ENCODE results near the gene RAB28.
"Not testable (repeated sequence)": the region's sequence is repeated elsewhere in the genome, so short reads cannot be mapped to it uniquely, and the experiment has no call there.

RAB28 gene

GRCh38 chr4:13403833-13404232, 80.3 kb downstream of the RAB28 start:
- DNase-seq (ENCODE audit: extremely low spot score) = no peak
- POLR2A ChIA-PET = no interaction called here
- CTCF ChIA-PET = interaction anchor here (2.3 kb wide), 1 partner anchor 26 kb away, joined by 6 read pairs; no protein-coding TSS in a partner anchor
- TF ChIP-seq, protein P1, sequence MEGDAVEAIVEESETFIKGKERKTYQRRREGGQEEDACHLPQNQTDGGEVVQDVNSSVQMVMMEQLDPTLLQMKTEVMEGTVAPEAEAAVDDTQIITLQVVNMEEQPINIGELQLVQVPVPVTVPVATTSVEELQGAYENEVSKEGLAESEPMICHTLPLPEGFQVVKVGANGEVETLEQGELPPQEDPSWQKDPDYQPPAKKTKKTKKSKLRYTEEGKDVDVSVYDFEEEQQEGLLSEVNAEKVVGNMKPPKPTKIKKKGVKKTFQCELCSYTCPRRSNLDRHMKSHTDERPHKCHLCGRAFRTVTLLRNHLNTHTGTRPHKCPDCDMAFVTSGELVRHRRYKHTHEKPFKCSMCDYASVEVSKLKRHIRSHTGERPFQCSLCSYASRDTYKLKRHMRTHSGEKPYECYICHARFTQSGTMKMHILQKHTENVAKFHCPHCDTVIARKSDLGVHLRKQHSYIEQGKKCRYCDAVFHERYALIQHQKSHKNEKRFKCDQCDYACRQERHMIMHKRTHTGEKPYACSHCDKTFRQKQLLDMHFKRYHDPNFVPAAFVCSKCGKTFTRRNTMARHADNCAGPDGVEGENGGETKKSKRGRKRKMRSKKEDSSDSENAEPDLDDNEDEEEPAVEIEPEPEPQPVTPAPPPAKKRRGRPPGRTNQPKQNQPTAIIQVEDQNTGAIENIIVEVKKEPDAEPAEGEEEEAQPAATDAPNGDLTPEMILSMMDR (IDR thresholded peaks at IDR 0.05; ENCODE audit: control extremely low read depth, extremely low read depth, low read depth, missing control alignments) = no peak

GRCh38 chr4:13403326-13403725, 80.8 kb downstream of the RAB28 start:
- ChIA-PET POLR2A (no interaction called here), CTCF (interaction anchor here (0.7 to 2.3 kb wide), 3 partner anchors 10 to 39 kb away, joined by 3 to 6 read pairs (median 3); no protein-coding TSS in a partner anchor)
- no peak for DNase-seq (ENCODE audit: extremely low spot score)
- TF ChIP-seq, protein P1 (IDR thresholded peaks at IDR 0.05; ENCODE audit: control extremely low read depth, extremely low read depth, low read depth, missing control alignments) = no peak

GRCh38 chr4:13399257-13399656, 84.9 kb downstream of the RAB28 start:
- TF ChIP-seq, protein P1 (IDR thresholded peaks at IDR 0.05; ENCODE audit: control extremely low read depth, extremely low read depth, low read depth, missing control alignments) = no peak
- CTCF ChIA-PET = interaction anchor here (1.3 kb wide), 1 partner anchor 13 kb away, joined by 3 read pairs; no protein-coding TSS in a partner anchor
- POLR2A ChIA-PET = no interaction called here
- DNase-seq (ENCODE audit: extremely low spot score) = no peak

DNA sequence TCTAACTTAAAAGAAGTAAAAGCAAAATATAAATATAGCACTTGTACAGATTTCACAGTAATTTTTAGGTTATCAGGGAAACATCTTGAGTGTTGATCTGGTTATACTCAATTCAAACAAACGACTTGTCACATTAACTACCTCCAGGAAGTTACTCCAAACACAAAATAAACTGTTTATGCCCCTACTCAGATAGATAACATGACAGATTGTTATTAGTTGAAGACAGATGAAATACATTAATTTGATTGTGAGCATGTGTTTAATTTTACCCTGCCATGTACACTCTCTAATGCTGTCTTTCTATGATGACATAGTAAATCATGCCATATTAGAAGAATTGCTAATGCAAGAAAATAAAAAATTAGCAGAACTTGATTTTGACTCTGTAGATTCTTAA, 88.0 kb downstream of the RAB28 start:
- ChIA-PET POLR2A (no interaction called here), CTCF (no interaction called here)
- no peak for DNase-seq (ENCODE audit: extremely low spot score)
- TF ChIP-seq, protein P1 (IDR thresholded peaks at IDR 0.05; ENCODE audit: control extremely low read depth, extremely low read depth, low read depth, missing control alignments) = no peak

DNA sequence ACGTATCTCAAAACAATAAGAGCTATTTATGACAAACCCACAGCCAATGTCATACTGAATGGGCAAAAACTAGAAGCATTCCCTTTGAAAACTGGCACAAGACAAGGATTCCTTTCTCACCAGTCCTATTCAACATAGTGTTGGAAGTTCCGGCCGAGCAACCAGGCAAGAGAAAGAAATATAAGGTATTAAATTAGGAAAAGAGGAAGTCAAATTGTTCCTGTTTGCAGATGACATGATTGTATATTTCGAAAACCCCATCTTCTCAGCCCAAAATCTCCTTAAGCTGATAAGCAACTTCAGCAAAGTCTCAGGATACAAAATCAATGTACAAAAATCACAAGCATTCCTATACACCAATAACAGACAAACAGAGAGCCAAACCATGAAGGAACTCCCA, 94.2 kb downstream of the RAB28 start:
- CTCF ChIA-PET = not testable (repeated sequence)

DNA sequence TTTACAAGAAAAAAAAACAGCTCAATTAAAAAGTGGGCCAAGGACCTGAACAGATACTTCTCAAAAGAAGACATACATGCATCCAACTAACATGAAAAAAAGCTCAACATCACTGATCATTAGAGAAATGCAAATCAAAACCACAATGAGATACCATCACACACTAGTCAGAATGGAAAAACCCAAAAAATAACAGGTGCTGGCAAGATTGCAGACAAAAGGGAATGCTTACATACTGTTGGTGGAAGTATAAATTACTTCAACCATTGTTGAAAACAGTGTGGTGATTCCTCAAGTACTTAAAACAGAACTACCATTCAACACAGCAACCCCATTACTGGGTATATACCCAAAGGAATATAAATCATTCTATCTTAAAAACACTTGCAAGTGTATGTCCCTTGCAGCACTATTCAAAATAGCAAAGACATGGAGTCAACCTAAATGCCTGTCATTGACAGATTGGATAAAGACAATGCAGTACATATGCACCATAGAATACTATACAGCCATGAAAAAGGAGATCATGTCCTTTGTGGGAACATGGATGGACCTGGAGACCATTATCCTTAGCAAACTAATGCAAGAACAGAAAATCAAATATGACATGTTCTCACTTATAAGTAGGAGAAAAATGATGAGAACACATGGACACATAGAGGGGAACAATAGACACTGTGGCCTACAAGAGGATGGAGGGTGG, 97.6 kb downstream of the RAB28 start:
- CTCF ChIA-PET = no interaction called here
- TF ChIP-seq, protein P1 (IDR thresholded peaks at IDR 0.05; ENCODE audit: control extremely low read depth, extremely low read depth, low read depth, missing control alignments) = no peak
- DNase-seq (ENCODE audit: extremely low spot score) = no peak

More for the DNA sequence above, 94.2 kb downstream of the RAB28 start:
- POLR2A ChIA-PET; DNase-seq (ENCODE audit: extremely low spot score): not testable (repeated sequence)

GRCh38 chr4:13384055-13384454, 100.1 kb downstream of the RAB28 start:
- TF ChIP-seq, protein P1 (IDR thresholded peaks at IDR 0.05; ENCODE audit: control extremely low read depth, extremely low read depth, low read depth, missing control alignments) = no peak
- no peak for DNase-seq (ENCODE audit: extremely low spot score)
- POLR2A ChIA-PET = no interaction called here
- CTCF ChIA-PET = no interaction called here

More for the DNA sequence above, 97.6 kb downstream of the RAB28 start:
- POLR2A ChIA-PET = no interaction called here

Data from GM10248 (cell line).